GM18858 (cell line): ENCODE measurements around the gene GRB2.
"Not testable (repeated sequence)": the region's sequence is repeated elsewhere in the genome, so short reads cannot be mapped to it uniquely, and the experiment has no call there.

Experiments
- ATAC-seq: cut with Tn5 transposase; IDR thresholded peaks from one replicate; pipeline ENCODE4 v1.9.1; 2021; ENCODE audit not compliant: unreplicated experiment

Gene GRB2

DNA sequence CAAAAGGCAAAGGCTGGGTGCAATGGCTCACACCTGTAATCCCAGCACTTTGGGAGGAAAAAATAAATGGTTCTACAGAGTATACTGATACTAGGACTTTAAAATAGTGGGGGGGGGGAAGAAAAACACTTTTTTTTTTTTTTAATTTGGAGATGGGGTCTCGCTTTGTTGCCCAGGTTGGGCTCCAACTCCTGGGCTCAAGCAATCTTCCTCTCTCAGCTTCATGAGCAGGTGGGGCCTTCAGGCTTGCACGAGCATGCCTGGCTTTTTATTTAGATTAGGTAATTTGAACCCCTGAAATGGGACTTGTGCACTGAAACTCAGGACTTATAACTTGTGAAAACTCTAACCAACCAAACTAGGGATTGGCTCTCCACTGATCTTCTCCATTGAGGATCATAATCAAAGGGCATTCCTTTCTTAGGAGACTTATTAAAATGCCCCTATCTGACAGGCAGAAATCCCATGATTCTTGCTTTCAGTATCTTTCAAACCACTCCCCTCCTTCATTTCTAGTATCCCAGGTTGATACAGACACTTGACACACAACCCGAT, 16.9 kb downstream of the GRB2 start:
- ATAC-seq = no peak

DNA sequence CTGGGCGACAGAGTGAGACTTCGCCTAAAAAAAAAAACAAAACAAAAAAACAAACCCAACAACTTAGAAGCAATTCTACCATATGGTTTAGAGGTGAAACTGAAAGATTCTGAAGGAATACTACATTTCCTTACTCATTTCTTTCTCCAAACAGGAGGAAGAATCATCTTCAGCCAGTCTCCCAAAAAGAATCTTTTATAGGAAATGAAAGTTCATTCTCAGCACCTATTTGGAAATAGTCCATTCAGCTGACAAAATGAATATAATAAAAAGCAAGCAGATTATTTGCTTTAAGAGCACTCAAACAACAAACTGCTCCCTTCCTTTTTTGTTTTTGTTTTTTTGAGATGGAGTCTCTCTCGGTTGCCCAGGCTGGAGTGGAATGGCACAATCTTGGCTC, 17.7 kb downstream of the GRB2 start:
- ATAC-seq = no peak

DNA sequence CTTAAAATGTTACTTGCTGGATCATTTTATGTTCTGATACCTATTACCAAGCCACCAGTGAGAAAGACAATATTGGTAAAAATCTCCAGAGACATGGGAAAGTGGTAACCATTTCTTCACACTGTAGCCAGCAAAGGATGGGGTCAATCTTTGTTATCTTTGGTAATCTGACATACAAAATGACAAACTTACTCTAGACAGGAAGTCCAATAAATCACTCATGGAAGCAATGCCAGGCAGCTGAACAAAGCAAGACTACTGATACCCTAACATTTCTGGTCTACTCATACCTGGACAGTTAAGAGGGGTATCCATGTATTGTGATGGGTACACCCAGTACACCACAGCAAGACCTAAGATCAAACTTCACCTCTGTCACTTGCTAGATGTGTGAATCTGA, 19.0 kb downstream of the GRB2 start:
- no peak for ATAC-seq

DNA sequence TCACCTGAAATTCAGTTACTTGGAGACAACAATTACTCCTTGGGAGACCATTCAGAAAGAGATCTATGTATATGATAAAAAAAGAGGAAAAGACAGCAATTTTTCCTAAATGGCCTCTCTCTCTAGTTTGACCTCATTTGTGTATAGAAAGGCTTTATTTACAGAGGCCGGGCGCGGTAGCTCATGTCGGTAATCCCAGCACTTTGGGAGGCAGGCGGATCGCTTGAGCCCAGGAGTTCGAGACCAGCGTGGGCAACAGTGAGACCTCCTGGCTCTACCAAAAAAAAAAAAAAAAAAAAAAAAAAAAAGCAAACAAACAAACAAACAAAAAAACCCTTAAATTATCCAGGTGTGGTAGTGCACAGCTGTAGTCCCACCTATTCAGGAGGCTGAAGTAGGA, 20.7 kb downstream of the GRB2 start:
- no peak for ATAC-seq

DNA sequence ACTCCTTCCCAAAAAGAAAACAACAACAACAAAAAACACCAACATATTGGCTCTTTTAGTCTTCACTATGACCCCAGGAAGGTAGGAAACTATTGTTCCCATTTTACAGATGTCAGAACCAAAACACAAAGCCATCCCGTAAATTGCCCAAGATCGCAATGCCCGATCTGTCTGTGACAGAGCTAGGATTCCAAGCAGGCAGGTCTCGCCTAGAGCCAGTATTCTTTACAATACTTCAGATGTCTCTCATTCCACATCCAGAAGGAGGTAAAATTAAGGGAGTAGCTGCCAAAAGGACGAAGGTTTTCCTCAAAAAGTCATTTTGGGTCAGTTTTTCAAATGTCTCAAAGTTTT, 21.7 kb downstream of the GRB2 start:
- no peak for ATAC-seq

DNA sequence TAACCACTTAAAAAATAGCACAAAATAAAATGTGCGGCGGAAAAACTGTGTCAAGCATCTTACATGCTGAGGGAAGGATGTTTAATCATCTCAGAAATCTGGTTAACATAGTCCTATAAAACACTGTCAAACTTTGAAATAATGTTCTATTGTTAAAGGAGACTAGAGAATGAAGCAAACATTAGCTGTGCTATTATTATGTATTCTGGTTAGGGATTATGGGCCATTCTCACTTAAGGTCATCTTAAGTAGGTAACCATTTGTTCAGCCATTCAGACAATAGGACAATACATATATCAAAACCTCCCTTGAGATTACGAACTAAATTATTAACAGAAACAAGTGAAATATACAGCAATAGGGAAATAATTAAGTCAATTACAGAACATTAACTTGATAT, 24.7 kb downstream of the GRB2 start:
- no peak for ATAC-seq

DNA sequence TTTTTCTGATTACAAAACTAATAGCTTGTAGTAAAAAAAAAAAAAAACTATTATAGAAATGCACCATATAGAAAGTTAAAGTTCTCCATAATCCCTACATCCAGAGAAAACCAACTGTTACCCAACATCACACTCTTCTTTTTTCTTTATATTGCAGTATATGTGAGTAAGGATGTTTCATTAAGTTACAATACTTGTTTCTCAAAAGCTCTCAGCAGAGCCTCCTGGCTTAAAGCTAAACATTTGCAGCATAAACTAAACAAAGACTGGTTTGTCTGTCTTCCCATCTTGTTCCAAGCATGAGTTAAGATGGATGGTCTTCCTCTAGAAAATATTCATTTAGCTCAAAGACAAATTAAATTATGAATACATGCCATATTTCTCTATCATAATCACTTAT, 25.2 kb downstream of the GRB2 start:
- ATAC-seq = no peak

DNA sequence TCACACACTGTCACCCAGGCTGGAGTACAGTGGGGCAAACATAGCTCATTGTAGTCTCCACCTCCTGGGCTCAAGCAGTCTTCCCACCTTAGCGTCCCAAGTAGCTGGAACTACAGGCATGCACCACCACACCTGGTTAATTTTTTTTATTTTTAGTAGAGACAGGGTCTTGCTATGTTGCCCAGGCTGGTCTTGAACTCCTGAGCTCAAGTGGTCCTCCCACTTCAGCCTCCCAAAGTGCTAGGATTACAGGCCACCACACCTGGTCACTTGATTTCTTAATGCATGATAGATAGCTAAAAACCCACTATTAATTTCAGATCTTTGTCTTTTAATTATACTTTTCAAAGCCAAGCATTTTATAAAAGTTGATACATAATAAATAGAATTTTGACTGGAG, 26.1 kb downstream of the GRB2 start:
- not testable (repeated sequence) for ATAC-seq

DNA sequence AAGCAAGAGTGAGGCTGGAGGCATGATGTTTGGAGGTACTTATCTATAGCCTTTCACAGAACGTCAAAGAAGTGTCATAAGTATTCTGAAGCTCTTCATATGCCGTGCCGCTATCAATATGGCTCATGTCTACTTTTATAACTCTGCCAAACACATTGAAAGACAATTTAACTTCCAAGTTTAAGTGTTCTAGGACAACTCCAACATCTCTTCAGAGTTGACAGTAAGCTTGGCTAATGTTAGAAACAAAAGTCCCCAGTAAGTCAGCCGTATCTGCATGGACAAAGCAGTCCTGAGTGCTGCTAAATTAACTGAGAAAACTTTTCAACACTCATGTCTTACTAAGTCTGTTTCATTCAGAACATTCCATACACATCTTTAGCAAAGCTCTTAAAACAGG, 32.2 kb downstream of the GRB2 start:
- ATAC-seq = no peak

DNA sequence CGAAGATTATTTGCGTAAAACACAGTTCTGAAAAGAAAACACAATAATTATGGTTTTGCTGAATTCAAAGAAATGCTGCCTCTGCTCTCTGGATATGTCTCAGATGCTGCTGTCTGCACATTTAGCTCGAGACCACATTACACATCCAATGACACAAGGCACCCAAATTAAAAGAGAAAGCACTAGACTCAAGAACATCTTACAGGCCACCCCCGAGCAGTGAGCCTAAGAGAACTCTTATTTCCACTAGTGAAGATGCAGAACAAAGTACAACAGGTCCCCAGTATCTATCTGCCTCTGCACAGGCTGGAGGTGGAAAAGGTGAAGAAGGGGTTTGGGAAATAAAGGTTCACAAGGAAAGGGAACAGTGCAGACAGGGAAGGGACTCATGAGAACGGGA, 33.5 kb downstream of the GRB2 start:
- ATAC-seq = no peak

DNA sequence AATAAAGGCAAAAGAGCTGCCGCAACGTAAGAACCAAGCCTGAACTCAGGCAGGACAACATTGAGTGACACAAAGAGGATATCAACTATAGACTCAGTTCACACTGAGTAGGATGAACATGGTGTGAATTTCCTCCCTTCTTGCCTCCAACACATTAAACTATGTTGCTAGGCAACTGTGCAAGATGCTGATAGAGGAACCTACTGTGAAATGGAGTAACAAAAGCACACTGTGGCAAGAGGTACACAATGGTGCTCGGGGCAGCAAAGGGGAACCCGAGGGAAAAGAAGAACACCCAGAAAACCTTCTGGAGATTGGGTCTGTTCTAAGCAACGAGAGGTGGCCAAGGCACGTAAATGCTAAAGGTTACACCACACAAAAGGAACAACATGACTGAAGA, 34.1 kb downstream of the GRB2 start:
- ATAC-seq = no peak

DNA sequence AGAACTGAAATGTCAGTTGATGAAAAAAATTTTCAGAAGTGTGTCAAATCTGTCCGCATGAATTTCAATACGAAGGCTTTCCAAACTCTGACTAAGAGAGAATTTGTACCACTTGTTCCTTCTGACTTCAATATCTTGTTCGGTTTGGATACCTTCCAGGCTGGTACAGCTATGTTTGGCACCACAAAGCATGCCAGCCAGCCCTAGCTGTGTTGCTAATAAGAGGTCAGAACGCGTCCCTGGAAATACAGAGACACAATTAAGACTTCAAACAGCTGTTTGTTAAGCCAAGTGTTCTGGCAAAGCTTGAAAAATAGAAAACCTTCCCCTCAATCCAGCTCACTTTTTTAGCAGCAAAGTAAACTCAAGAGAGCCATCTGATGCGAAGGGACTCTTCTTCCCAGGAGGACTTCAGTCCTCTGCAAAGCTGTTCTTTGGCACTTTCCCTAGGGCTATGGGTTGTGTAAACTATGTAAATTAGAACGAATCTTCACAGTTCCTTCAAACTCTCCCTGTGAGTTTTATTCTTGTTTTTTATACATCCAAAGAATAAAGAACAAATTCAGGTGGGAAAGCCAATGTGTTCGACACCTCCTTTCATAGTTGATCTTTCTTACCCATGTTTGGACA, 35.1 kb downstream of the GRB2 start:
- ATAC-seq = no peak

DNA sequence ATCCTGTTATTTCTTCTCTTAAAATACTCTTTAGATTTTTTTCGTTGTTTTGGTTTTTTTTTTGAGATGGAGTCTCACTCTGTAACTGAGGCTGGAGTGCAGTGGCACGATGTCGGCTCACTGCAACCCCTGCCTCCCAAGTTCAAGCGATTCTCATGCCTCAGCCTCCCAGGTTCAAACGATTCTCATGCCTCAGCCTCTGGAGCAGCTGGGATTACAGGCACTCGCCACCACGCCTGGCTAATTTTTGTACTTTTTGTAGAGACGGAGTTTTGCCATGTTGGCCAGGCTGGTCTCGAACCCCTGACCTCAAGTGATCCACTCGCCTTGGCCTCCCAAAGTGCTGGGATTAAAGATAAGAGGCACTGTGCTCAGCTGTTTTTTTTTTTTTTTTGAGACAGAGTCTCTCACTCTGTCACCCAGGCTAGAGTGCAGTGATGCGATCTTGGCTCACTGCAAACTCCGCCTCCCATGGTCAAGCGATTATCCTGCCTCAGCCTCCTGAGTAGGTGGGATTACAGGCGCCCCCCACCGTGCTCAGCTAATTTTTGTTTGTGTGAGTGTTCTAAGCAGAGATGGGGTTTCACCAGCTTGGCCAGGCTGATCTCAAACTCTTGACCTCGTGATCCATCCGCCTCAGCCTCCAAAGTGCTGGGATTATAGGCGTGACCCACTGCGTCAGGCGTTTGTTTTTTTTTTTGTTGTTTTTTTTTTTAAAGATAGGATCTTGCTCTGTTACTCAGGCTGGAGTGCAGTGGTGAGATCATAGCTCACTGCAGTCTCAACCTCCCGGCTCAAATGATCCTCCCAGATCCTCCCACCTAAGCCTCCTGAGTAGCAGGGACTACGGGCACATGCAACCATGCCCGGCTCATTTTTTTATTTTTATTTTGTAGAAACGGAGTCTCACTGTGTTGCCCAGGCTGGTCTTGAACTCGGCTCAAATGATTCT, 37.4 kb downstream of the GRB2 start:
- not testable (repeated sequence) for ATAC-seq

DNA sequence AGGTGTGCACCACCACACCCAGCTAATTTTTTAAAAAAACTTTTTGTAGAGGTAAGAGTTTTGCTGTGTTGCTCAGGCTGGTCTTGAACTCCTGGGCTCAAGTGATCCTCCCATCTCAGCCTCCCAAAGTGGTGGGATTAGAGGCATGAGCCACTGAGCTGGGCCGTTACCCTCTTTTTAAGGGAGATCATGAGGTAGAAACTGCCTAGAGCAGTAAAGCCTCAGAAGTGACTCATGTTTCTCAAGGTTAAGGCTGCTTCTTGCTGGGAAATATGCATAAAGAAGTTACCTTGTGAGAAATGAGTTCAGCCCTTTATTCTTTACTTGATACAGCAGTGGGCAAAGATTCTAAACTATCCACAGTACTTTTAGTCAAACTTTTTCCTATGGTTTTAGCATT, 38.2 kb downstream of the GRB2 start:
- ATAC-seq = no peak

DNA sequence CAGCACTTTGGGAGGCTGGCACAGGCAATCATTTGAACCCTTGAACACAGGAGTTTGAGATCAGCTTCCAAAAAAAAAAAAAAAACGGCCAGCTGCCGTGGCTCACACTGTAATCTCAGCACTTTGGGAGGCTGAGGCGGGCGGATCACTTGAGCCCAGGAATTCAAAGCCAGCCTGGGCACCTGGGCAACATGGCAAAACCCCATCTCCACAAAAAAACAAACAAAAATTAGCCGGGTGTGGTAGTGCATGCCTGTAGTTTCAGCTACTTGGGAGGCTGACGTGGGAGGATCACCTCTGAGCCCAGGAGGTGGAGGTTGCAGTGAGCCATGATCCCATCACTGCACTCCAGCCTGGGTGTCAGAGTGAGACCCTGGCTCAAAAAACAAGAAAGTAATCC, 39.0 kb downstream of the GRB2 start:
- no peak for ATAC-seq

DNA sequence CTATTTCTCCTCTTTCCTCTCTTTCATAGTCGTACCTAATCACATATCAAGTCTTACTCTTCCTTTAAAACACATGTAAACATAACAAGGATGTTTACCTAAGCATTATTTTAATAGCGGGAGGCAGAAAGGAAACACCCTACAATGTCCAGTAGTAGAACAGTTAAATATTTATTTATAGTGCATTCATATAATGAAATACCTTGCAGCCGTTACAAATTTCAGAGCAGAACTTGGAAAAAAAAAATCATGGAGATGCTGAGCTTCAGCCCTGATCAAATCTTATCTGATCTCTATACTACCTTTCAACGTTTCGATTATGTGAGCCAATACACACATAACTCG, 39.6 kb downstream of the GRB2 start:
- ATAC-seq = no peak

DNA sequence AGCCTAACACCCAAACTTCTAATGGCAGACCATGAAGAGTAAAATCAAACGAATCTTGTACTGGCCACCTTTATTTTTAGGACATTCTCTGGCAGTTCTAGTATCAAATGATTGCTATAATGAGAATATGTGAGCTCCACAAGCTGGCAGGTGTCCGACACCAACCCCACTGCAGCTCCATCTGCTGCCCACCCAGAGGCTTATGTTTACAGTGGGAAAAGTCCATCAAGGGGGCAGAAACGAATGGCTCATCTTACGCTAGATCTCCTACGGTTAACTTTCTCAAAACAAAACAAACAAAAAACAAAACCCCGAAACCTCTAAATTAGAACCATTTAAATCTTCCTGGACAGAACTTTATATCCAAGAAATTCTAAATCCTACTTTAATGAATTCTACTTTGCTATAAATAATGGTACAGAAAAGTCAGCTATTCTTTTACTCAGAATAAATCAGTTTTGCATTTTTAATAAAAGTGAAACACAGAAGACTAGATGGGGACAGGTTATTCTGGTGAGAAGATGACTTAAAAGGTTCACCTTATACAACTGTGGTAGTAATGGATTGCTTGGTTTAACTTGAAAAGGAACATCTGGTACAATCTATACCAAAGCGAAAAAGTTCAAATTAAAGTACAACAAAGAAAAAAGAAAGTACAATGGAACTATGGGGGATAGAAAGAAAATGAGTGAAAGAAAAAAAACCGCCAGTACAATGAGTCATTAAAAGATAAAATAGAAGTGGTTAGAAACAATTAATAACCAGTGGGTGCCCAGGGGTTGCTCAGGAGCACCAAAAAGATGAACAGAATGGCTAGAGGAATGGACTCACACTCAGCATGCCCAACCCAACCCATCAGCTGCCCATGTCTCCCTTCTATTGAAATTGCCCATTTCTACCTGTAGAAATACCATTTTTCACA, 40.2 kb downstream of the GRB2 start:
- no peak for ATAC-seq

DNA sequence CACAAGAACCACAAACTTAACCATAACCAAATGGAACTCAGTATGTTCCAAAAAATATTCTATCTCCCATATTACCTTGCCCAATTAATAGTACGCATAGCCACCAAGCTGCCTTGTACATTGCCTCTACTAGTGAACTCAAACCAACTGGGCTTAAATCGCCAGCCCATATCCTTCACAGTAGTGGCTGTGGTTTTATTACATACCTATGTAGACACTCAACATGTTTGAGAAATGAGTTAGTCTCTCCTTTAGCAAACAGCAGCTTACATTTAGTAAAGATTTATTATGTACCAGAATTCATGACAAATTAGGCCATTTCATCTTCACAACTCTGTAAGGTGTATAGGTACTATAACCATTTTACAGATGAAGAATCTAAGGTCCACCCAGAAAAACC, 41.4 kb downstream of the GRB2 start:
- ATAC-seq = no peak

DNA sequence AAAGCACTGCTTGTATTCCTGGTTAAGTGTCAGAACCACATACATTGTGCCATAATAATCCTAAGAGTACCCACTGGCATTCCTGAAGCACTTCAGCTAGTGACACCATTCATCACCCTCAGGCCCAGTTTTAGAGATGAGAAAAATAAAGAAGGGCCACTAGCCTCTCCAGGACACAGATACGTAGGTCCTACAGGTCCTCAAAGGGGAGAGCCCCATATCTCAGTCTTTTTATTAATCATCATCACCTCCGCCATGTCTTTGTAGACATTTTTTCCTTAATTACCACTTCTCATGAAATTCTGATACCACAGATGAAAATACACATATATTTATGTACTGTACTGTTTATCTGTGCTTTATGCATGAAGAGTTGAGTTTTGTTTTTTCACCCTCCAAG, 43.5 kb downstream of the GRB2 start:
- ATAC-seq = no peak

DNA sequence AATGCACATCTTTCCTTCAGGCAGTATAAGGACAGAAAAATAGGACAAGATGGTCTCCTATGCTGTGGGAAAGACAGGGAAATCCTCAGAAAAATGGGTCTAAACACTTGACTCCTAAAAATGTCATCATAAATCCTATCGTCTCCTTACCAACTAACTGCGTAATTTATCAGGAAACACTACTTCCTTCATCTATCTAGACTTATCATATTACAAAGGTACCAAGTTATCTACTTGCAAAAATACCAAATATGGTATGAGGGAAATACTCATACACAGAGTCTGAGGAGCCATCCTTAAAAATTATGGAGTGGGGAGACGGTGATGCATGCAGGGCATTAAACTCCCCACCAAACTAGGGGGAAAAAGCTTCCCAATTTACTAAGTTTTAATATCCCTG, 44.1 kb downstream of the GRB2 start:
- no peak for ATAC-seq

DNA sequence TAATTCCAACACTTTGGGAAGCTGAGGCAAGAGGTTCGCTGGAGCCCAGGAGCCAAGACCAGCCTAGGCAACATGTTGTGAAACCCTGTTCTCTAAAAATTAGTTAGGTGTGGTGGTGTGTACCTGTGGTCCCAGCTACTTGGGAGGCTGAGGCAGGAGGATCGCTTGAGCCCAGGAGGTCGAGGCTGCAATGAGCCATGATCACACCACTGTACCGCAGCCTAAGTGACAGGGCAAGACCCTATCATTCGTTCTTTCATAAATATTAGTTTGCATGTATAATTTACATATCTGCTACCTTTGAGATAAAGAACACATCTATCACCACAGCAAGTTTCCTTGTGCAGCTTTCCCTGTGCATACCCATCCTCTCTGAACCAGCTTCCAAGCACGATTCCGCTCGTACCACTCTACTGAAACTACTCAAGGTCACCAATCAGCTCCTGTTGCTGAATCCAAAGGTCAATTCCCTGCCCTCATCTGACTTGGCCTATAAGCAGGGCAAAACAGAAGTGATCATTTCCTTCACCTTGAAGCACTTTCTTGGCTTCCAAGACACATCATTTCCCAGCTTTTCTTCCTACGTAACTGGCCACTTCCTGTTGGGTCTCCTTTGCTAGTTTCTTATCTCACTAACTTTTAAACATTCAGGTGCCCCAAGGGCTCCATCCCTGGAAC, 49.1 kb downstream of the GRB2 start:
- no peak for ATAC-seq
